GM12878 (cell line): ENCODE results near the gene CDKN2B. TPM values are rescaled to one million over a fixed set of nuclear protein-coding genes. Genes with fewer than 3 reads are reported as not detected.

Experiments used
- ATAC-seq: fragments of 200-7000 bp; cut with Tn5 transposase; 3 replicates; pipeline ENCODE4 v1.9.1; 2020; ENCODE audit warnings: mild to moderate bottlenecking, moderate library complexity
- BruUV-seq: library from RNA; stranded (reverse); fragments of 400-500 nt; replicated peaks from 2 replicates; lab custom pipeline; 2021; lab: Mats Ljungman, UMichigan
- CTCF ChIA-PET: fragments of 300-600 bp; sonication (Branson Sonifier 250); formaldehyde crosslinking; extraction: SDS; loops from one replicate; lab custom pipeline; 2021; ENCODE audit warnings: inconsistent platforms; lab: Yijun Ruan, JAX
- POLR2A ChIA-PET: fragments of 350-600 bp; formaldehyde crosslinking; extraction: SDS; loops from one replicate; lab custom pipeline; 2021; ENCODE audit warnings: inconsistent platforms; lab: Charles Lee
- RAD21 ChIA-PET: fragments of 300-600 bp; sonication (Branson Sonifier 250); formaldehyde crosslinking; loops from one replicate; lab custom pipeline; 2023; ENCODE audit warnings: antibody characterized with exemption; ENCODE audit not compliant: unreplicated experiment; lab: Charles Lee
- SMC1A ChIA-PET: fragments of 300-600 bp; sonication (Branson Sonifier 250); formaldehyde crosslinking; loops from one replicate; lab custom pipeline; 2023; ENCODE audit not compliant: unreplicated experiment, uncharacterized antibody; lab: Charles Lee
- DNase-seq: peaks from one replicate; pipeline ENCODE4 v3.0.0-alpha.2; 2011; ENCODE audit warnings: low read depth, low spot score
- FAIRE-seq: peaks from 3 replicates; lab custom pipeline; 2011; peaks lifted over from hg19 to GRCh38; lab: Jason Lieb, UNC
- H2AFZ ChIP-seq: 2 replicates; pipeline ENCODE4 v1.6.0; 2011; ENCODE audit warnings: low read depth, low read length, control low read depth; ENCODE audit not compliant: control insufficient read depth
- H3K27ac ChIP-seq: 2 replicates; pipeline ENCODE4 v1.5.1; 2011; ENCODE audit warnings: control low read depth; ENCODE audit not compliant: control insufficient read depth, insufficient read depth
- H3K27me3 ChIP-seq, 2 experiments: replicated peaks in 1 of 2; 2 replicates each; pipeline versions ENCODE4 v1.6.0 to v1.6.1; 2011; ENCODE audit warnings: low read length in 1 of 2; ENCODE audit not compliant: control insufficient read depth in 2 of 2, insufficient read depth in 2 of 2
- H3K36me3 ChIP-seq, 2 experiments: 2 replicates each; pipeline ENCODE4 v1.5.1; 2011; ENCODE audit warnings: low read length in 1 of 2; ENCODE audit not compliant: control insufficient read depth in 2 of 2, insufficient read depth in 2 of 2
- H3K4me1 ChIP-seq: 2 replicates; pipeline ENCODE4 v1.6.1; 2011; ENCODE audit warnings: mild to moderate bottlenecking, low read length, moderate library complexity, mixed read lengths; ENCODE audit not compliant: control insufficient read depth, insufficient read depth
- H3K4me2 ChIP-seq: 2 replicates; pipeline ENCODE4 v1.6.0; 2011; ENCODE audit warnings: control low read depth; ENCODE audit not compliant: control insufficient read depth, insufficient read depth
- H3K4me3 ChIP-seq: fragments of 200-600 bp; sonication (generic); 2 replicates; pipeline ENCODE4 v1.5.1; 2016
- H3K79me2 ChIP-seq: 2 replicates; pipeline ENCODE4 v1.6.0; 2011; ENCODE audit warnings: low read length; ENCODE audit not compliant: control insufficient read depth, insufficient read depth
- H3K9ac ChIP-seq: 2 replicates; pipeline ENCODE4 v1.8.0; 2011; ENCODE audit warnings: low read length, control low read depth, mixed read lengths; ENCODE audit not compliant: control insufficient read depth, insufficient read depth
- H3K9me3 ChIP-seq: replicated peaks from 3 replicates; pipeline ENCODE4 v1.5.1; 2011; ENCODE audit warnings: mild to moderate bottlenecking, low read length; ENCODE audit not compliant: control insufficient read depth, insufficient read depth
- H4K20me1 ChIP-seq: 2 replicates; pipeline ENCODE4 v1.6.0; 2011; ENCODE audit not compliant: control insufficient read depth, insufficient read depth
- BHLHE40 ChIP-seq, 2 experiments: fragments of 450-650 bp in 1 of 2; IDR thresholded peaks; 2 replicates each; pipeline ENCODE4 v1.6.1; 2011 to 2017; ENCODE audit warnings: low read depth in 2 of 2, borderline replicate concordance in 1 of 2, improper control_type of control experiment in 1 of 2, low read length in 1 of 2, mild to moderate bottlenecking in 1 of 2
- CBFB ChIP-seq: IDR thresholded peaks from 2 replicates; pipeline ENCODE4 v1.6.1; 2016; ENCODE audit warnings: antibody characterized with exemption, low read depth
- CHD1 ChIP-seq: IDR thresholded peaks from 2 replicates; pipeline ENCODE4 v1.6.1; 2012; ENCODE audit warnings: low read depth, low read length, improper control_type of control experiment
- CHD2 ChIP-seq: IDR thresholded peaks from 2 replicates; pipeline ENCODE4 v1.6.1; 2011; ENCODE audit warnings: low read depth, low read length, improper control_type of control experiment, borderline replicate concordance
- IKZF1 ChIP-seq: fragments of 450-650 bp; conservative IDR thresholded peaks from 2 replicates; pipeline ENCODE4 v1.6.1; 2017; ENCODE audit warnings: antibody characterized with exemption, mild to moderate bottlenecking
- MYB ChIP-seq: fragments of 150-350 bp; IDR thresholded peaks from 2 replicates; pipeline ENCODE4 v1.6.1; 2014; ENCODE audit warnings: mild to moderate bottlenecking, low read depth, low read length, borderline replicate concordance
- POLR2AphosphoS2 ChIP-seq: IDR thresholded peaks from 2 replicates; pipeline ENCODE4 v1.6.1; 2011; ENCODE audit warnings: low read depth, mild to moderate bottlenecking, low read length, improper control_type of control experiment, moderate library complexity
- RAD21 ChIP-seq: IDR thresholded peaks from 2 replicates; pipeline ENCODE4 v1.6.1; 2011; ENCODE audit warnings: mild to moderate bottlenecking, low read depth, low read length, moderate library complexity; ENCODE audit not compliant: insufficient read depth
- SMC3 ChIP-seq: IDR thresholded peaks from 2 replicates; pipeline ENCODE4 v1.6.1; 2011; ENCODE audit warnings: low read length, improper control_type of control experiment, borderline replicate concordance
- TARDBP ChIP-seq: IDR thresholded peaks from 2 replicates; pipeline ENCODE4 v1.6.1; 2016; ENCODE audit warnings: borderline replicate concordance
- ZNF217 ChIP-seq: fragments of 450-650 bp; IDR thresholded peaks from 2 replicates; pipeline ENCODE4 v1.6.1; 2017; ENCODE audit warnings: antibody characterized with exemption, mild to moderate bottlenecking
- ZNF622 ChIP-seq: fragments of 450-650 bp; IDR thresholded peaks from 2 replicates; pipeline ENCODE4 v1.6.1; 2017; ENCODE audit warnings: mild to moderate bottlenecking, inconsistent platforms
- WGBS: methylation state at CpG from one replicate; pipeline ENCODE4 v1.1.6; 2016; ENCODE audit warnings: low lambda C conversion rate; ENCODE audit not compliant: insufficient replicate concordance, insufficient coverage; ENCODE audit errors: missing lambda C conversion rate; 5-methylcytosine and 5-hydroxymethylcytosine counted together
- in situ Hi-C: fragments of 300-500 bp; cut with MboI; formaldehyde crosslinking; loops from 9 replicates; pipeline ENCODE4 v1.14.3; 2018; ENCODE audit warnings: mixed read lengths
- intact Hi-C: fragments of 100-400 bp; cut with micrococcal nuclease; formaldehyde crosslinking; loops from one replicate; pipeline ENCODE4 v1.14.2; 2022; ENCODE audit not compliant: unreplicated experiment
- polyA plus RNA-seq, 11 experiments: library from polyadenylated mRNA; depleted of rRNA in 4 of 11; unstranded in 6 of 11; stranded (reverse) in 5 of 11; fragments of >200 nt; fragmentation: Nextera tagmentation in 4 of 11; fragmentation: Illumina TruSeq in 1 of 11; extraction: Ambion mirVana in 4 of 11; extraction: Trizol in 1 of 11; gene quantifications; 1 replicate in 1 of 11; 2 replicates in 10 of 11; pipeline versions ENCODE4 v1.2.1 to v1.2.3, GENCODE V29; 2011 to 2016; ENCODE audit warnings: inconsistent platforms in 2 of 11, missing spikeins in 2 of 11, low read depth in 1 of 11
- total RNA-seq, 4 experiments: library from RNA; depleted of rRNA in 3 of 4; stranded (reverse); fragments of >200 nt in 3 of 4; fragmentation: Illumina TruSeq in 1 of 4; extraction: Trizol in 1 of 4; gene quantifications; 2 replicates each; pipeline versions ENCODE4 v1.2.1 to v1.2.3, GENCODE V29; 2013 to 2021
- TF ChIP-seq, protein P1 (sequence below): fragments of 450-650 bp; IDR thresholded peaks from 2 replicates; pipeline ENCODE4 v1.6.1; 2017; ENCODE audit warnings: mild to moderate bottlenecking
- TF ChIP-seq, protein P2 (sequence below), 3 experiments: IDR thresholded peaks in 2 of 3; conservative IDR thresholded peaks in 1 of 3; 2 replicates each; pipeline ENCODE4 v1.5.1; 2011; ENCODE audit warnings: low read depth in 3 of 3, low read length in 3 of 3, mild to moderate bottlenecking in 3 of 3, control low read depth in 2 of 3, moderate library complexity in 2 of 3, inconsistent platforms in 1 of 3, mixed read lengths in 1 of 3; ENCODE audit not compliant: control insufficient read depth in 2 of 3, insufficient read depth in 1 of 3; ENCODE audit errors: extremely low read depth in 1 of 3
- TF ChIP-seq, protein P3 (sequence below): IDR thresholded peaks from 2 replicates; pipeline ENCODE4 v1.6.1; 2012; ENCODE audit warnings: low read depth, low read length, improper control_type of control experiment

Gene CDKN2B
- total and polyA plus RNA-seq, 10 of the 15 experiments (the other 5 are each of a cell fraction or from before 2014, with no cell fraction given), result 0.03 to 0.47 (median 0.08) TPM; not detected in 1

DNA sequence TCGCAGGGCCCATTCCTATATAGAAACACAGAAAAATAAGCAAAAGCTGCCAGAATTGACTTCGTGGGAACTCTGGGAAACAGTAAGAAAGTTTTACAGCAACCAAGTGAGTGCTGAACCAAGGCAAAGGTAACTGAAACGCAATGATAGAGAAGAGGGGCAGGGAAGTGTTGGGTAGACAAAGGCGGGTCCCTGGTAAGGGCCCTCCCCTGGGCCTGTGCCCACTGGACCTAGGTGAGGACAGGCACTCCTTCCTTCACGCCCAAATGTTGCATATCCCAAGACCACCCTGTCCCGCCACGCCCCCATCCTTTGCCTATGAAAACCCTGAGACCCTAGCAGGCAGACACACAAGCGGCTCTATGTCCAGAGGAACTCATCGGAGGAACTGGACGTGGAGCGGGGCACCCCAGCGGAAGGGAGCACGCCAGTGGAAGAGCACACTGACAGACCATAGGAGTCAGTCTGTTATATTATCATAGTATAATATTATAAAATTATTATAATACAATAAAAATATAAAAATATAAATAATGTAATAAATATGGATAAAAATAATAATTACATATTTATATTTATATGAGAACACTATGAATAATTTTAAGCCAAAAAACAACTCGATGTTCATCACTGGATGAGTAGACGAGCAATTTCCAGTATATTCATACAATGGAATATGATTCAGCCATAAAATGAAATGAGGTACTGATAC, 42.8 kb downstream of the CDKN2B start (continued):
- TF ChIP-seq, protein P1, sequence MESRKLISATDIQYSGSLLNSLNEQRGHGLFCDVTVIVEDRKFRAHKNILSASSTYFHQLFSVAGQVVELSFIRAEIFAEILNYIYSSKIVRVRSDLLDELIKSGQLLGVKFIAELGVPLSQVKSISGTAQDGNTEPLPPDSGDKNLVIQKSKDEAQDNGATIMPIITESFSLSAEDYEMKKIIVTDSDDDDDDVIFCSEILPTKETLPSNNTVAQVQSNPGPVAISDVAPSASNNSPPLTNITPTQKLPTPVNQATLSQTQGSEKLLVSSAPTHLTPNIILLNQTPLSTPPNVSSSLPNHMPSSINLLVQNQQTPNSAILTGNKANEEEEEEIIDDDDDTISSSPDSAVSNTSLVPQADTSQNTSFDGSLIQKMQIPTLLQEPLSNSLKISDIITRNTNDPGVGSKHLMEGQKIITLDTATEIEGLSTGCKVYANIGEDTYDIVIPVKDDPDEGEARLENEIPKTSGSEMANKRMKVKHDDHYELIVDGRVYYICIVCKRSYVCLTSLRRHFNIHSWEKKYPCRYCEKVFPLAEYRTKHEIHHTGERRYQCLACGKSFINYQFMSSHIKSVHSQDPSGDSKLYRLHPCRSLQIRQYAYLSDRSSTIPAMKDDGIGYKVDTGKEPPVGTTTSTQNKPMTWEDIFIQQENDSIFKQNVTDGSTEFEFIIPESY, result no peak
- TF ChIP-seq POLR2AphosphoS2, result no peak
- no peak for TF ChIP-seq BHLHE40 (IDR thresholded peaks at IDR 0.05; ENCODE audit: borderline replicate concordance in 1 of 2, low read depth in 2 of 2, low read length in 1 of 2)
- TF ChIP-seq CHD1, result no peak
- TF ChIP-seq ZNF217, result no peak

DNA sequence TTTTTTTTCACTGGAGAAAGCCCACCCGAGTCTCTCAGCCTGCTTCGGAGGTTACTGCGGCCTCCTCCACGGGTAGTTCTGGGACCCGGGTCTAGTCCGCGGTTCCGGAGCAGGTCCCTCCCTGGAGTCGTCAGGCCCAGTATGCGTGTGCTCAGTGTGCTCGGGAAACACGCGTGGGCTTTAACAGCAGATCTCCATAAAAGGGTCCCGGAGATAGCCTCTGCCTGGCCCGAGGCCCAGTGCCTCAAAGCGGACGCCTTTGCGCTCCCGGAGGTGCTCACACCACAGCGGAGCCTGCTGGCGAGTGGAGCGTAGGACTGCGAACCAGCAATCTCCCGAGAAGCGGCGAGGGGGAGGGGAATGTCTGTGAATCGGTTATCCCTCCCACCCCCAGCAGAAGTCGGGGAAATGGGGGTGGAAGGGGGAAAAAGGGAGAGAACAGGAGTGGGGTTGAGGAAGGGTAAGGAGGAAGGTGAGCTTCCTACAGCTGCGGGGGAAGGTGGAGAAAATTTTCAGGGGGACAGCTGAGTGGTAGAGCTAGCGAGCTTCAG, 43.6 kb downstream of the CDKN2B start:
- 9% methylated on average over 30 of the region's 30 CpGs for WGBS
- in situ Hi-C loops (loop anchor here (5.0 kb wide), 1 partner anchor 52 kb away; no protein-coding TSS in a partner anchor), intact Hi-C loops (loop anchor here (1.0 kb wide), 1 partner anchor 152 kb away; no protein-coding TSS in a partner anchor)
- H3K9me3 ChIP-seq, result peaks cover 8% of the 10 kb centered on the region; the same call in 2 of the 3 replicates
- H3K79me2 ChIP-seq, result no peaks in the 10 kb centered on the region
- CTCF ChIA-PET, result interaction anchor here (0.9 kb wide), 2 partner anchors 42 to 72 kb away, joined by 3 read pairs; no protein-coding TSS in a partner anchor
- peaks cover 0 to 8% of the 10 kb centered on the region in 2 experiments; a peak in 2 of 4 replicates for H3K27me3 ChIP-seq
- peak overlapping the region; percentile 89 for H3K4me2 ChIP-seq
- SMC1A ChIA-PET, result interaction anchor here (0.6 kb wide), 1 partner anchor 43 kb away, joined by 3 read pairs; no protein-coding TSS in a partner anchor
- H3K4me1 ChIP-seq, result peaks cover 8% of the 10 kb centered on the region
- H3K9ac ChIP-seq, result peak overlapping the region; percentile 45; the same call in 1 of the 2 replicates
- BruUV-seq, result no TSS peak
- peak overlapping the region; percentile 57 for H3K4me3 ChIP-seq
- no peaks in the 10 kb centered on the region for H3K36me3 ChIP-seq
- TF ChIP-seq CBFB (peak; percentile 3; the same call in 1 of the 2 replicates), TARDBP (no peak), IKZF1 (peak; percentile 11; the same call in 1 of the 2 replicates), SMC3 (peak; percentile 24; the same call in 1 of the 2 replicates), CHD2 (0 out of 2 replicates have a peak, but pooled peaks have one; percentile 14), ZNF622 (no peak), MYB (no peak), RAD21 (peak; percentile 52)
- TF ChIP-seq, protein P2, sequence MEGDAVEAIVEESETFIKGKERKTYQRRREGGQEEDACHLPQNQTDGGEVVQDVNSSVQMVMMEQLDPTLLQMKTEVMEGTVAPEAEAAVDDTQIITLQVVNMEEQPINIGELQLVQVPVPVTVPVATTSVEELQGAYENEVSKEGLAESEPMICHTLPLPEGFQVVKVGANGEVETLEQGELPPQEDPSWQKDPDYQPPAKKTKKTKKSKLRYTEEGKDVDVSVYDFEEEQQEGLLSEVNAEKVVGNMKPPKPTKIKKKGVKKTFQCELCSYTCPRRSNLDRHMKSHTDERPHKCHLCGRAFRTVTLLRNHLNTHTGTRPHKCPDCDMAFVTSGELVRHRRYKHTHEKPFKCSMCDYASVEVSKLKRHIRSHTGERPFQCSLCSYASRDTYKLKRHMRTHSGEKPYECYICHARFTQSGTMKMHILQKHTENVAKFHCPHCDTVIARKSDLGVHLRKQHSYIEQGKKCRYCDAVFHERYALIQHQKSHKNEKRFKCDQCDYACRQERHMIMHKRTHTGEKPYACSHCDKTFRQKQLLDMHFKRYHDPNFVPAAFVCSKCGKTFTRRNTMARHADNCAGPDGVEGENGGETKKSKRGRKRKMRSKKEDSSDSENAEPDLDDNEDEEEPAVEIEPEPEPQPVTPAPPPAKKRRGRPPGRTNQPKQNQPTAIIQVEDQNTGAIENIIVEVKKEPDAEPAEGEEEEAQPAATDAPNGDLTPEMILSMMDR (IDR thresholded peaks at IDR 0.05 in 2 of 3, conservative IDR thresholded peaks at IDR 0.05 in 1 of 3; ENCODE audit: control insufficient read depth in 2 of 3, extremely low read depth in 1 of 3, insufficient read depth in 1 of 3, low read depth in 3 of 3, low read length in 3 of 3), result peak; percentile 44 to 57 (median 47)
- TF ChIP-seq, protein P3, sequence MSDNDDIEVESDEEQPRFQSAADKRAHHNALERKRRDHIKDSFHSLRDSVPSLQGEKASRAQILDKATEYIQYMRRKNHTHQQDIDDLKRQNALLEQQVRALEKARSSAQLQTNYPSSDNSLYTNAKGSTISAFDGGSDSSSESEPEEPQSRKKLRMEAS, result no peak
- RAD21 ChIA-PET, result no interaction called here
- no peak for FAIRE-seq
- POLR2A ChIA-PET, result no interaction called here
- ATAC-seq, result peak; percentile 96
- H2AFZ ChIP-seq, result peak overlapping the region; percentile 74
- H4K20me1 ChIP-seq, result no peaks in the 10 kb centered on the region
- H3K27ac ChIP-seq, result no peak overlapping the region
- no peak for DNase-seq
